ENCODE results near the gene GDA. TPM values are rescaled to one million over a fixed set of nuclear protein-coding genes. Genes with fewer than 3 reads are reported as not detected.

The GDA gene
- total RNA-seq, 1 donor from 2014 or later, result not detected

- no peaks in the 10 kb centered on the region for H3K79me2 ChIP-seq (ENCODE audit: insufficient read depth, low read length)
- no peak overlapping the region for H3K9ac ChIP-seq (ENCODE audit: low read length)
- no peaks in the 10 kb centered on the region for H3K4me1 Mint-ChIP-seq (ENCODE audit: low read depth, unreplicated experiment)
- no peak overlapping the region for H3K4me3 Mint-ChIP-seq (ENCODE audit: unreplicated experiment)
- no peaks in the 10 kb centered on the region for H3K36me3 ChIP-seq (ENCODE audit: insufficient read depth, low read length)
- no peaks in the 10 kb centered on the region for H3K27me3 ChIP-seq (ENCODE audit: insufficient read depth, low read length)
- H3K27me3 Mint-ChIP-seq (ENCODE audit: low read depth, unreplicated experiment), result peaks cover 7% of the 10 kb centered on the region
- no peak overlapping the region for H3K4me3 ChIP-seq (ENCODE audit: insufficient read depth, low read depth, low read length)
- no peak overlapping the region for H3K27ac ChIP-seq (ENCODE audit: low read depth, low read length)
- H4K20me1 ChIP-seq (ENCODE audit: insufficient read depth, low read length), result no peaks in the 10 kb centered on the region
- H2AFZ ChIP-seq (ENCODE audit: low read depth, low read length), result no peak overlapping the region
- no peaks in the 10 kb centered on the region for H3K9me3 Mint-ChIP-seq (ENCODE audit: unreplicated experiment)
- H3K4me1 ChIP-seq (ENCODE audit: insufficient read depth, low read length), result no peaks in the 10 kb centered on the region
- H3K4me2 ChIP-seq (ENCODE audit: low read length), result no peak overlapping the region
- H3K27ac Mint-ChIP-seq (ENCODE audit: unreplicated experiment), result no peak overlapping the region
- FAIRE-seq, result no peak
- H3K9me3 ChIP-seq (ENCODE audit: insufficient read depth, low read depth, low read length), result no peaks in the 10 kb centered on the region
- DNase-seq (ENCODE audit: low read depth), result no peak
- no peak for TF ChIP-seq EZH2 (IDR thresholded peaks at IDR 0.05; ENCODE audit: insufficient read depth, low read length)
- TF ChIP-seq CTCF (IDR thresholded peaks at IDR 0.05; ENCODE audit: insufficient read depth, low read depth, low read length), result no peak
- H3K36me3 Mint-ChIP-seq (ENCODE audit: low read depth, unreplicated experiment), result no peaks in the 10 kb centered on the region
Observed at GRCh38 chr9:72119853-72120252, 29.4 kb upstream of the GDA start.

GRCh38 chr9:72124947-72125346 lies 24.3 kb upstream of the GDA start:
- no peaks in the 10 kb centered on the region for H3K9me3 ChIP-seq (ENCODE audit: insufficient read depth, low read depth, low read length)
- DNase-seq (ENCODE audit: low read depth) (no peak), FAIRE-seq (no peak)
- Mint-ChIP-seq H3K4me1 (ENCODE audit: low read depth, unreplicated experiment) (no peaks in the 10 kb centered on the region), H3K4me3 (ENCODE audit: unreplicated experiment) (no peak overlapping the region), H3K36me3 (ENCODE audit: low read depth, unreplicated experiment) (no peaks in the 10 kb centered on the region), H3K27ac (ENCODE audit: unreplicated experiment) (no peak overlapping the region), H3K27me3 (ENCODE audit: low read depth, unreplicated experiment) (peaks cover 12% of the 10 kb centered on the region), H3K9me3 (ENCODE audit: unreplicated experiment) (no peaks in the 10 kb centered on the region)
- H4K20me1 ChIP-seq (ENCODE audit: insufficient read depth, low read length), result no peaks in the 10 kb centered on the region
- TF ChIP-seq CTCF (IDR thresholded peaks at IDR 0.05; ENCODE audit: insufficient read depth, low read depth, low read length) (no peak), EZH2 (IDR thresholded peaks at IDR 0.05; ENCODE audit: insufficient read depth, low read length) (no peak)
- H3K4me3 ChIP-seq (ENCODE audit: insufficient read depth, low read depth, low read length), result no peak overlapping the region
- no peaks in the 10 kb centered on the region for H3K79me2 ChIP-seq (ENCODE audit: insufficient read depth, low read length)
- no peak overlapping the region for H3K9ac ChIP-seq (ENCODE audit: low read length)
- H2AFZ ChIP-seq (ENCODE audit: low read depth, low read length), result no peak overlapping the region
- H3K27ac ChIP-seq (ENCODE audit: low read depth, low read length), result no peak overlapping the region
- H3K4me1 ChIP-seq (ENCODE audit: insufficient read depth, low read length), result no peaks in the 10 kb centered on the region
- H3K4me2 ChIP-seq (ENCODE audit: low read length), result no peak overlapping the region
- H3K36me3 ChIP-seq (ENCODE audit: insufficient read depth, low read length), result no peaks in the 10 kb centered on the region
- no peaks in the 10 kb centered on the region for H3K27me3 ChIP-seq (ENCODE audit: insufficient read depth, low read length)

GRCh38 chr9:72127753-72128152 lies 21.5 kb upstream of the GDA start:
- DNase-seq (ENCODE audit: low read depth) (no peak), FAIRE-seq (no peak)
- H3K36me3 ChIP-seq (ENCODE audit: insufficient read depth, low read length), result no peaks in the 10 kb centered on the region
- Mint-ChIP-seq H3K36me3 (ENCODE audit: low read depth, unreplicated experiment) (no peaks in the 10 kb centered on the region), H3K4me1 (ENCODE audit: low read depth, unreplicated experiment) (no peaks in the 10 kb centered on the region), H3K27me3 (ENCODE audit: low read depth, unreplicated experiment) (peaks cover 7% of the 10 kb centered on the region), H3K4me3 (ENCODE audit: unreplicated experiment) (no peak overlapping the region), H3K9me3 (ENCODE audit: unreplicated experiment) (no peaks in the 10 kb centered on the region), H3K27ac (ENCODE audit: unreplicated experiment) (no peak overlapping the region)
- no peak overlapping the region for H3K4me2 ChIP-seq (ENCODE audit: low read length)
- H3K79me2 ChIP-seq (ENCODE audit: insufficient read depth, low read length), result no peaks in the 10 kb centered on the region
- H2AFZ ChIP-seq (ENCODE audit: low read depth, low read length), result no peak overlapping the region
- TF ChIP-seq EZH2 (IDR thresholded peaks at IDR 0.05; ENCODE audit: insufficient read depth, low read length) (no peak), CTCF (IDR thresholded peaks at IDR 0.05; ENCODE audit: insufficient read depth, low read depth, low read length) (no peak)
- peaks cover 2% of the 10 kb centered on the region for H3K9me3 ChIP-seq (ENCODE audit: insufficient read depth, low read depth, low read length)
- no peak overlapping the region for H3K27ac ChIP-seq (ENCODE audit: low read depth, low read length)
- no peaks in the 10 kb centered on the region for H3K27me3 ChIP-seq (ENCODE audit: insufficient read depth, low read length)
- H3K4me1 ChIP-seq (ENCODE audit: insufficient read depth, low read length), result no peaks in the 10 kb centered on the region
- no peak overlapping the region for H3K9ac ChIP-seq (ENCODE audit: low read length)
- no peaks in the 10 kb centered on the region for H4K20me1 ChIP-seq (ENCODE audit: insufficient read depth, low read length)
- no peak overlapping the region for H3K4me3 ChIP-seq (ENCODE audit: insufficient read depth, low read depth, low read length)
